ENCODE data around the gene SLC1A1.
"Not testable (repeated sequence)": the region's sequence is repeated elsewhere in the genome, so short reads cannot be mapped to it uniquely, and the experiment has no call there.

SLC1A1 gene

DNA sequence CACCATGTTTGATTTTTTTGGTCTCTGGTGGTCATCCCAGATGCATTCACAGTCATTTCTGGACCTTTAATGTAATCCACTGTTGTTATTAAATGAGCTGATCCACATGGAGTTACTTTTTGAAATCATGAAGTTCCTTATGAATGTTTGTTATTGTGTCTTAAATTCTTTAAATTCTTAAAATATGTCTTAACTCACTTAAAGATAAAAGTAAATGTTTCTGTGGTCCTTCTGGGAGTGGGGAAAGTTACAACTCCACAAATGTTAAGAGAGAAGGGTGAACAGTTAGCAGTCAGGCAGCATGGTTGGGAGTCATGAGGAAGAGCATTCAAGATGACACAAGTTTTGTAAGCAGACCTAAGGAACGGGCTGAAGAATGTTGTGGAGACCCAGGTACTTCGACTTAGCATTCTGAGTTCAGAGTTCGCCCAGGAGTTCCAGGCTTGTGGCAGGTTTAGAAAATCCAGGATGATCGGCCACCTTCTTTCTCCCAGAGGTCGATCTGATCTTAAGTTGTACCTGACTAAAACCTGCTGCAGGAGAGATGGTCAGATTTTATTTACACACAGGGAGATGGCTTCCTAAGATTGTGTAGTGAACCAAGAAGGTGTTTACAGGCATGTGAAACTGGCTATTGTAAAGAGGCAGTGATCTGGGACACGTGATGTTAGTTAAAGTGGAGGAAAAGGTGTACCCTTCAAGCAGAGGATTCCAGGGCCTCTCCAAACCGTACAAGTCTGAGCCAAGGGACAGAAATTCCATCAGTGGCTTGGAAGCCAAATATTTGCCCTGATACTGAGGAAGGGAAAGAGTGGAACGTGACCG is 17.2 kb downstream of the SLC1A1 start:
- no peak for DNase-seq

DNA sequence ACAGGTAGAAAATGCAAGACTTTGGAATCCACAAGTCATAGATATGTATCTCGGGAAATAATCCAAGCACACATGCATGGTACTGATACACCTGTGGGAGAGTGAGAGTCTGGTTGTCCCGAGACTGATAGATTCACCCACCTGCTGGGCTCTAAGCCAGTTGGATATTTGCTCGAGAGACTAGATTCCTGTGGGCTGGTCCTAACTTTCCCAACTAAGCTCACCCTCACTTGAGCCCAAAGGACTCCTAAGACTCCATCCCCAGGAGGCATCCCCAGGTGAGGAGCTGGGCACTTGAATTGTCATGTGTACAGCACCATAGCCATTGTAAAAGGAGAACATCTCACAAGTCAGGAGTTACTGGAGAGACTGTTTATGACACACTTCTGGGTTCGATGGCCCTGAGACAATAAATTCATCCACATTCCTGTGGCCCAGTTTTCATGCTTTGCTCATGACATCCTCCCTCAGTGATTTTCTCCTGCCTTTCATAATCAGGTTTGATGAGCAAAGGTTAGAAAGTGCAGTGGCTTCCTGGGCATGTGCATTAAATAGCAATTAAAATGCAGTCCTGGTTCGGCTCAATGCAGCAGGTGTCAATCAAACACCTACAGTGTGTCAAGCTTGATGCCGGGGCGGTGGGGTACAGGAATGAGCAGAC is 18.1 kb downstream of the SLC1A1 start:
- DNase-seq = no peak

DNA sequence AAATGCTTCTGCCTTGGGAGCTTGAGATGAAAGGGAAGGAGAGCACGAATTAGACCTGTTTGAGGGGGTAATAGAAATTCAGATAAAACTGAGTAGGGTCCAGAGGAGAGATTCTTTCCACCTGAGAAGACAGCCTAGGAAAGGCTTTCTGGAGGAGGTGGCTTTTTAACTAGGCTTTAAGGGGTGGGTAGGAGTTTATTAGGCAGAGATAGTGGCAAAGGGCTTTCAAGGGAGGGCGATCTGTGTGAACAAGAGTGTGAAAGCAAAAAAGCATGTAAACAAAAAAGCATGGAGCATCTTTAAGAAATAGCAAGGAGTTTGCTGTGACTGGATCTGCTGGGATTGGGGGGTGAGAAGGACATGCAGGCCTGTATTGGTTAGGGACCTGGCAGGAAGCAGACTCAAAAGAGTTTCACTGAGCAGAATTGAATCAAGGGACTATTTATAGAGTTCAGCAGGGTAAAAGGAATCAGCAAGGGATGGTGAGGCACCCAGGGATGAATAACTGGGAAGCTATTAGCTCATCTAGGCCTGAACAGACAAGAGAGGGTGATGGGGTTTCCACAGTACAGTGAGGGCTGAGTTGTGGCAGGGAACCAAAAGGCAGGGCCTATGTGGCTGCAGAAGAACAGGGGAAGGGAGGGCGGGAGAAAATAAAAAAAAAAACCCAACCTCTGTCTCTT is 18.8 kb downstream of the SLC1A1 start:
- no peak for DNase-seq

- DNase-seq = no peak
Observed at GRCh38 chr9:4509590-4509984, 19.3 kb downstream of the SLC1A1 start.

DNA sequence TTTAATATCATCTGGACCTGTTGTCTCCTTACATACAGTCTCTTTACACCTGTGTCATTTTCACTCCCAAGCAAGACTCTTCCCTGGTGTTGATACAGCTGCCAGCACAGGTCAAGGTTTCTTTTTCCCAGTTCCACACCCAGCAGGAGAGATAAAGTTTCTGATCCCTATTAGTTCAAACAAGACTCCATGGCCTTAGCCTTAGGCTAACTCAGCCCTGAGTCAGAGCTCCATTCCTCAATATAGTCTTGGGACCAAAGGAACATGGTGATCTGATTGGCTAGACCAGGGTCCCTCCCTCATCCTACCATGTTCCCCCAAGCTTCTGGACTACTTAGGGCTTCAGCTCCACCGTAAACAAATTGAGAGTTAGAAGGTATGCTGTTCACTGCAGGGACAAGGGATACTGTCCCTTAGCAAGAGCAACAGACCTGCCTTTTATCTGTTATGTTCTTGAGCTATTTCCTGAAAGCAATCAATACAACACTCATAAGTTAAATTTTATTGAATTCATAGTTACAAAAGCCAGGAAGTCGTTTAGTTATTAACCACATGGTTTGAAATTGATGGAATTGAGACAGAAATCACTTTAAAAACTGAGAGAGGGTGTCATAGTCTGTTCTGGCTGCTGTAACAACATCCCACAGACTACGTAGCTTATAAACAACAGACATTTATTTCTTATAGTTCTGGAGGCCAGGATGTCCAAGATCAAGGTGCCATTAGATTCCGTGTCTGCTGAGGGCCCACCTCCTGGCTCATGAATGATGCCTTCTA is 20.5 kb downstream of the SLC1A1 start:
- DNase-seq = no peak

GRCh38 chr9:4514252-4515128 is 24.2 kb downstream of the SLC1A1 start:
- no peak for DNase-seq

DNA sequence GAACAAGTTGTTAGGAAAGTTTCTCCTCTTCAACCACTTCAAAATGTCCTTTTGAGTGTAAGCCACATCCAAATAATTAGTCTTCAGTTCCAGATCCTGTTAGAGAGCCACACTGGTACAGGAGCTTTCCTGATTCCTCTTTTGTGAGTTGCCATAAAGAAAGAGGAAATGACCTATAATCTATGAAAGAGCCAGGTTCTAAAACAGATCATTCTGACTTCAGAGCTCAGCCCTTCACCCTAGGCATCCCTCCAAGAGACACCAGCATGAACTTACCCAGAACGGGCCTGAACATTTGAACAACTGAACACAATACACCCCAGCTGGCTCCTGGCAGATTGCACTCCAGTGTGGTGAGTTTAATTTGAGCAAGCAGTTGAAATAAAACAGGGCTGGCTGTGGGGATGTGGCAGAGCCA is 25.7 kb downstream of the SLC1A1 start:
- DNase-seq = no peak

- no peak for DNase-seq
Observed at GRCh38 chr9:4517274-4517673, 27.0 kb downstream of the SLC1A1 start.

- DNase-seq = peak; percentile 42
Observed at GRCh38 chr9:4519604-4520003, 29.3 kb downstream of the SLC1A1 start.

DNA sequence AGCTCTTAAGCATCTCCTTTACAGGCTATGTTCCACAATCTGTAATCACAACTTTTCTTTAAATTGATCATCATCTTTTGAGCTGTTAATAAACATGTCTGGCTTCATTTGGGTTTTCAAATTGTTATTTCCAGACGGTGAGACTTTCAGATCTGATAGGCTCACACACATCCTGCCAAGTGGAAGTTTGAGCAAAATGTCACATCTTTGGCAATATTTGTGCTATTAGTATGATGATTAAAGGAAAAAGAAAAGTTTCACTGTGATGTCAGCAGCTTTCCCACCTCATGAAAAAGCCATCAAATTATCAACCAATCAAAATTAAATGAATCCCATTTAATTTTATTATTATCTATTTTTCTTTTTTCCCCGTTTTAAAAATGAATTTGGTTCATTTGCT is 29.8 kb downstream of the SLC1A1 start:
- no peak for DNase-seq

DNA sequence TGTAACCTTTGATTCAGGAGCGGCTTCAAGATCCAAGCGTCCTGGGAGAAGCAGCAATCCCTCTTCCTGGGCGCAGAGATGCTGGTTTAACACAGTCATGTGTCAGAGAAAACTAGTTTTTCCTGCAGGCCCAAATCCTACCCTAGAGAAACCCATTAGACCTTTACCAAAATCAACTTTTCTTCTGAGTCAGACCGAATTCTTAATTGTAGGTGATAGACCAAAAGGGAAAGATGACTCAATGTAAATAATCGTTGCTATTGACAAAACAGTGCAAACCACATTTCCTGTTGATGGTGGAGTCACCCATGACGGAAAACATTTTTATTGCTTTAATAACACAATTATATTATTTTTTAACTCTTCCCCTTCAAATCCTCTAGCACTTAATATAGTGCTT is 40.1 kb downstream of the SLC1A1 start:
- DNase-seq = no peak

DNA sequence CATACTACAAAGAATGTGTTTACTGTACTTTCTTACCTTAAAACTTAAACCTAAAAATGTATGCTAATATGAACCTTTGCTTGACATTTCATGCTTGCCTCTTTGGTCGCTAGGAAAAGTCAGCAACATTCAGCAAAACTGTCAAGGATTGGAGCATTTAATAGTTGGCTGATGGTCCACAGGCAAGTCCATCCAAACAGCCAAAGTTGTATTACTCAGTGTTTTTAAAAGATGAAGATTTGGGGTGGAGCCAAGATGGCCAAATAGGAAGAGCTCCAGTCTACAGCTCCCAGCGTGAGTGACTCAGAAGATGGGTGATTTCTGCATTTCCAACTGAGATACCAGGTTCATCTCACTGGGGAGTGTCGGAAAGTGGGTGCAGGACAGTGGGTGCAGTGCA is 40.6 kb downstream of the SLC1A1 start:
- not testable (repeated sequence) for DNase-seq

GRCh38 chr9:4531355-4531754 is 41.1 kb downstream of the SLC1A1 start:
- not testable (repeated sequence) for DNase-seq

GRCh38 chr9:4533881-4534280 is 43.6 kb downstream of the SLC1A1 start:
- DNase-seq = not testable (repeated sequence)

GRCh38 chr9:4536196-4536595 is 45.9 kb downstream of the SLC1A1 start:
- DNase-seq = not testable (repeated sequence)

DNA sequence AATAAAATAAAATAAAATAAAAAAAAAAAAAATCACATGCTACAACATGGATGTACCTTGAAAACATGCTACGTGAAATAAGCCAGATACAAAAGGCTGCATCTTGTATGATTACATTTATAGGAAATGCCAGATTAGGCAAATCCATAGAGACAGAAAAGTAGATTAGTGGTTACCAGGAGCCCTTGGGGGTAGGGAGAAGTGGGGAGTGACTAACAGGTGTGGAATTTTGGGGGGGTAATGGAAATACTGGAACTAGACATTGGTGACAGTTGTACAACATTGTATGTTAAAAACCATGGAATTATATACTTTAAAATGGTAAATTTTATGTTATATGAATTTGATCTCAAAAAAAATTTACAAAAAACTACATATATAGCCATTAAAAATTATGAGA is 47.3 kb downstream of the SLC1A1 start:
- DNase-seq = no peak

GRCh38 chr9:4538107-4538506 is 47.8 kb downstream of the SLC1A1 start:
- no peak for DNase-seq

DNA sequence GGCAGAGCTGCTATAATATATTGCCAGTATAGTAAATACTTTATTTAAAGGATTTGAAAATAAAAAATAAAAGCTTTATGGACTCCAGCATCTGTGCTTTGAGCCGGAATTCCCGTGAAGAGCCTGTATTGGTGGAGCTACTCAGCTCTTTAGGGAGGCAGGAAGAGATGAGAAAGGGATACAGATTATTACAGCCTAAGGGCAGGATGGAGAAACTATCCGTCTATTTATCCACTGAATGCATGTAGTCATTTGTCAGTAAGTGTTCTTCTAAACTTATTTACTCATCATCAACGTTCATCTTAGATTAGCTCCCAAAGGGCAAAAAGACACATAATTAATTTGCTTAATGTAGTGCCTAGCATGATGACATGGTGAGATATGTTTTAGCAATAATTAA is 48.4 kb downstream of the SLC1A1 start:
- DNase-seq = no peak

DNA sequence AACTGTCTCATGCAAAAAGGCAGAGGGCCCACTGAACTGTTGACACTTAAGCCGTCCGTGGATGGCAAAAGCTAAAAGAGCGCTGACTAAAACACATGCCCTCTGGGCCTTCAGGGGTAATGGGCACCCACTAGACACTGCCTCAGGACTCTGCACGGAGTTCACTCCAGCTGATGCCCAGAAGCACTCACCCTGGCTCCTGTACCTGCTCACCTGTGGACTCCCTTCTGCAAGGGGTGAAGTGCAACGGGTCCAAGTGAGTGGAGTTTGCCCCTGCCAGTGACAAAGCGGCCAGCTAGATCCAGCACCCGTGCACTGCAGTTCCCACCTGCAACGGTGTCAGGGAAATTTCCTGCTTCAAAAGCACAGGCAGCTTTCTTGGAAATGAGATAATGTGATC is 50.2 kb downstream of the SLC1A1 start:
- DNase-seq = no peak

DNA sequence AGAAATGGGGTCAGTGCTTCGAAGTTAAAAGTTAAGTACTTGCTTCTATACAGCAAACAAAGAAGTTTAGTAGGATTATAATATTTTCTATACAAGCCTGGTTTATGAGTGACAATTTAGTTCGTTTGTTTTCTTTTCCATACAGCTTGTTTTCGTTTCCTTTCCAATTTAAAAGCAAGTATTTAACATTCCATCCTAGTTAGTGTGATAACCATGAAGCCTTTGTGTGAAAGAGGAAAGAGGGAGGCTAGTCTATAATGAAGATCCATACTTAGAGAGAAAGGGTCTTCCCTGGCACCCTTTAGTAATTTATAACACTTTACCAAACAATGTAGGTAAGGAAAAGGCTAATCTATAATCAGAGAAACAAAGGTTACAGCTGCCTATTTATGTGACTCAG is 51.0 kb downstream of the SLC1A1 start:
- no peak for DNase-seq

DNA sequence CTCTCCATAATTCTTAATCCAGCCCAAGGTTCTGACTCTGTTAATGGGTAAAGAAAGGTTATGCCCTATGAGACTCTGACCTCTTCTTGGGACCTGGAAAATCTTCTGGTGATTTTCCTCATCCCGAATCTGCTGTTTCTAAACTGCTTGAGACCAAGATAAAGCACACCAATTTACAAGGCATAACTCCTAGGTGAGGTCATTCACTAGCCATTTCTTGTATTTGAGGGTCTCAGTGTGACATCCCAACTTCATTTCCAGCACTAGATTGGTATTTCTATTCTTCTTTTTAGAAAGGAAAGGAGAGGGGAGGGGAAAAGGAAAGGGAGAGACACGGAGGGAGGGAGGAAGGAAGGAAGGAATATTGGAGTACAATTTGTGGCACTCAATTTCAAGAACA is 51.6 kb downstream of the SLC1A1 start:
- DNase-seq = no peak

DNA sequence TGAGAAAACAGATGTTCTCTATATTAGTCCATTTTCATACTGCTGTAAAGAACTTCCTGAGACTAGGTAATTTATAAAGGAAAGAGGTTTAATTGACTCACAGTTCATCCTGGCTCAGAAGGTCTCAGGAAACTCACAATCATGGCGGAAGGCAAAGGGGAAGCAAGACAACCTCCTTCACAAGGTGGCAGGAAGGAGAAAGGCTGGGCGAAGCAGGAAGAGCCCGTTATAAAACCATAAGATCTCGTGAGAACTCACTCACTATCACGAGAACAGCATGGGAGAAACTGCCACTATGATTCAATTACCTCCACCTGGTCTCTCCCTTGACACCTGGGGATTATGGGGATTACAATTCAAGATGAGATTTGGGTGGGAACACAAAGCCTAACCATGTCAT is 54.4 kb downstream of the SLC1A1 start:
- DNase-seq = not testable (repeated sequence)

Measured in stimulated activated CD4-positive, alpha-beta T cell treated with anti-CD3 and anti-CD28 coated beads, Interleukin-15, amount 100 ng/mL, for 24 hours (primary cell).